Hepatocyte (in vitro differentiated cells): ENCODE measurements around the gene DDIT4L. TPM values are rescaled to one million over a fixed set of nuclear protein-coding genes. Genes with fewer than 3 reads are reported as not detected.
A peak's percentile ranks its signal among the peaks of the same experiment; 100 is the strongest.

Experiments used
- DNase-seq: peaks from one replicate; pipeline ENCODE4 v3.0.0-alpha.2; 2016; ENCODE audit warnings: low spot score
- H2AFZ ChIP-seq: fragments of 200-600 bp; sonication (generic); 2 replicates; pipeline ENCODE4 v1.6.0; 2016; ENCODE audit warnings: antibody characterized with exemption, mild to moderate bottlenecking
- H3K27ac ChIP-seq: fragments of 200-600 bp; sonication (generic); 2 replicates; pipeline ENCODE4 v1.5.1; 2016; ENCODE audit warnings: mild to moderate bottlenecking
- H3K27me3 ChIP-seq: fragments of 200-600 bp; sonication (generic); 2 replicates; pipeline ENCODE4 v1.6.1; 2016
- H3K36me3 ChIP-seq: fragments of 200-600 bp; sonication (generic); replicated peaks from 2 replicates; pipeline ENCODE4 v1.5.1; 2016; ENCODE audit warnings: low read depth; ENCODE audit not compliant: insufficient read depth
- H3K4me1 ChIP-seq: fragments of 200-600 bp; sonication (generic); 2 replicates; pipeline ENCODE4 v1.5.1; 2016; ENCODE audit warnings: mild to moderate bottlenecking, moderate library complexity; ENCODE audit not compliant: insufficient read depth
- H3K4me2 ChIP-seq: fragments of 200-600 bp; sonication (generic); 2 replicates; pipeline ENCODE4 v1.6.0; 2016
- H3K4me3 ChIP-seq: fragments of 200-600 bp; sonication (generic); 2 replicates; pipeline ENCODE4 v1.5.1; 2016; ENCODE audit warnings: mild to moderate bottlenecking
- H3K79me2 ChIP-seq: fragments of 200-600 bp; sonication (generic); 2 replicates; pipeline ENCODE4 v1.6.0; 2017; ENCODE audit warnings: mild to moderate bottlenecking
- H3K9me2 ChIP-seq: fragments of 200-600 bp; sonication (generic); replicated peaks from 2 replicates; pipeline ENCODE4 v1.6.0; 2017; ENCODE audit warnings: mild to moderate bottlenecking; ENCODE audit not compliant: insufficient read depth
- H3K9me3 ChIP-seq: fragments of 200-600 bp; sonication (generic); 2 replicates; pipeline ENCODE4 v1.5.1; 2016; ENCODE audit warnings: low read depth, mild to moderate bottlenecking
- H4K20me1 ChIP-seq: fragments of 200-600 bp; sonication (generic); 2 replicates; pipeline ENCODE4 v1.6.0; 2016; ENCODE audit warnings: mild to moderate bottlenecking; ENCODE audit not compliant: insufficient read depth, poor library complexity, severe bottlenecking
- EZH2 ChIP-seq: fragments of 200-600 bp; sonication (generic); IDR thresholded peaks from 2 replicates; pipeline ENCODE4 v1.6.1; 2016; ENCODE audit warnings: antibody characterized with exemption, mild to moderate bottlenecking, borderline replicate concordance
- EZH2phosphoT487 ChIP-seq: fragments of 200-600 bp; sonication (generic); IDR thresholded peaks from one replicate; pipeline ENCODE4 v1.6.1; 2018; ENCODE audit warnings: antibody characterized with exemption, mild to moderate bottlenecking, low read depth, moderate library complexity; ENCODE audit not compliant: unreplicated experiment, severe bottlenecking
- WGBS: methylation state at CpG from one replicate; pipeline ENCODE4 v1.1.6; 2016; ENCODE audit warnings: low lambda C conversion rate; ENCODE audit errors: missing lambda C conversion rate; 5-methylcytosine and 5-hydroxymethylcytosine counted together
- polyA plus RNA-seq: library from polyadenylated mRNA; unstranded; fragments of >200 nt; fragmentation: Nextera tagmentation; extraction: Ambion mirVana; gene quantifications from 2 replicates; pipeline ENCODE4 v1.2.1, GENCODE V29; 2016
- total RNA-seq: library from RNA; depleted of rRNA; stranded (reverse); fragments of >200 nt; gene quantifications from 2 replicates; pipeline ENCODE4 v1.2.3, GENCODE V29; 2014
- TF ChIP-seq, protein P1 (sequence below): fragments of 200-600 bp; sonication (generic); IDR thresholded peaks from 2 replicates; pipeline ENCODE4 v1.5.1; 2016; ENCODE audit warnings: antibody characterized with exemption, mild to moderate bottlenecking; ENCODE audit not compliant: poor library complexity

DDIT4L gene
- total and polyA plus RNA-seq, 2 experiments from 2014 or later, result 0.64 to 3.6 TPM

DNA sequence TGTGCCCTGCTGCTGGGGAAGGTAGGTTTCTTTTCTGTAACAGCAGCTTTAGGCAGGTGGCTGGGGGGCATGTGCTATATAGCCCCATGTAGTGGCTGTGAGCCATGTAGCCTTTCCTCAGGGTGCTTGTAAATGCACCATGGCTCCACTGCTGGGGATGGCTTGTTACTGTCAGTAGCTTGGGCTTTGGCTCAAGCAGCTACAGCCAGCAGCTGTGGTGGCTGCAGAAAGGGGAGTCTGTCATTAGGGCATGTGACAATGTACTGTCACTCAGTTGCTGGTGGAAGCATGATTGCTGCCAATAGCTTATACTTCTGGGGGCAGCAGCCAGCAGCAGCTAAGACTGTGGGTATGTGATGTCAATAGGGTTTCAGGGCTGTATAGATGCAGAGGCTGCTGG is 33.9 kb upstream of the DDIT4L start:
- TF ChIP-seq, protein P1, sequence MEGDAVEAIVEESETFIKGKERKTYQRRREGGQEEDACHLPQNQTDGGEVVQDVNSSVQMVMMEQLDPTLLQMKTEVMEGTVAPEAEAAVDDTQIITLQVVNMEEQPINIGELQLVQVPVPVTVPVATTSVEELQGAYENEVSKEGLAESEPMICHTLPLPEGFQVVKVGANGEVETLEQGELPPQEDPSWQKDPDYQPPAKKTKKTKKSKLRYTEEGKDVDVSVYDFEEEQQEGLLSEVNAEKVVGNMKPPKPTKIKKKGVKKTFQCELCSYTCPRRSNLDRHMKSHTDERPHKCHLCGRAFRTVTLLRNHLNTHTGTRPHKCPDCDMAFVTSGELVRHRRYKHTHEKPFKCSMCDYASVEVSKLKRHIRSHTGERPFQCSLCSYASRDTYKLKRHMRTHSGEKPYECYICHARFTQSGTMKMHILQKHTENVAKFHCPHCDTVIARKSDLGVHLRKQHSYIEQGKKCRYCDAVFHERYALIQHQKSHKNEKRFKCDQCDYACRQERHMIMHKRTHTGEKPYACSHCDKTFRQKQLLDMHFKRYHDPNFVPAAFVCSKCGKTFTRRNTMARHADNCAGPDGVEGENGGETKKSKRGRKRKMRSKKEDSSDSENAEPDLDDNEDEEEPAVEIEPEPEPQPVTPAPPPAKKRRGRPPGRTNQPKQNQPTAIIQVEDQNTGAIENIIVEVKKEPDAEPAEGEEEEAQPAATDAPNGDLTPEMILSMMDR, result no peak
- no peak for TF ChIP-seq EZH2
- no peak for TF ChIP-seq EZH2phosphoT487
- no peak for DNase-seq
- Histone ChIP-seq H3K79me2 (no peaks in the 10 kb centered on the region), H3K36me3 (no peaks in the 10 kb centered on the region), H3K4me2 (no peak overlapping the region), H4K20me1 (no peaks in the 10 kb centered on the region), H3K4me3 (no peak overlapping the region), H3K27ac (no peak overlapping the region), H3K9me3 (peaks cover 5% of the 10 kb centered on the region), H3K4me1 (no peaks in the 10 kb centered on the region), H2AFZ (no peak overlapping the region), H3K27me3 (no peaks in the 10 kb centered on the region), H3K9me2 (no peaks in the 10 kb centered on the region)

DNA sequence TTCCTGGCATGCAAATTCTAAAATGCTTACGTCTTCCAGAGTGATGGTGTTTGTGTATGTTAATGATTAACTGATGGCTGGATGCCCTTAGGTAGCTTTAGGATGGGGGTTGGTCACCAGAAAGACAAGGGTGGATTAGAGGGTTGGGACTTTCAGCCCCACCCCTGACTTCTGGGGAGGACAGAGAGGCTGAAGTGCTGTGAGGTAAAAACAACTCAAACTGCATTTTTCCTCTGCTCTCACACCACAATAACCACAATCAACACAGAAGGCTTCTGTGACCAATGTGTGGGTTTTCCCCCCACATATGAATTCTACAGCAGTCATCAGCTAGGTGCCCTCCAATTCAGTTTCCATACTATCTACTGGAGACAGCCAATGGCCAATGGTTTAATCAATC is 18.7 kb upstream of the DDIT4L start:
- no peaks in the 10 kb centered on the region for H3K9me3 ChIP-seq
- no peak for TF ChIP-seq EZH2phosphoT487
- TF ChIP-seq EZH2, result no peak
- no peaks in the 10 kb centered on the region for H3K36me3 ChIP-seq
- H2AFZ ChIP-seq, result no peak overlapping the region
- H3K27me3 ChIP-seq, result no peaks in the 10 kb centered on the region
- H4K20me1 ChIP-seq, result no peaks in the 10 kb centered on the region
- H3K79me2 ChIP-seq, result no peaks in the 10 kb centered on the region
- H3K9me2 ChIP-seq, result no peaks in the 10 kb centered on the region
- no peak overlapping the region for H3K4me2 ChIP-seq
- no peak overlapping the region for H3K27ac ChIP-seq
- peak; percentile 10 for DNase-seq
- 43% methylated on average over 1 of the region's 1 CpG for WGBS
- no peaks in the 10 kb centered on the region for H3K4me1 ChIP-seq
- H3K4me3 ChIP-seq, result no peak overlapping the region

DNA sequence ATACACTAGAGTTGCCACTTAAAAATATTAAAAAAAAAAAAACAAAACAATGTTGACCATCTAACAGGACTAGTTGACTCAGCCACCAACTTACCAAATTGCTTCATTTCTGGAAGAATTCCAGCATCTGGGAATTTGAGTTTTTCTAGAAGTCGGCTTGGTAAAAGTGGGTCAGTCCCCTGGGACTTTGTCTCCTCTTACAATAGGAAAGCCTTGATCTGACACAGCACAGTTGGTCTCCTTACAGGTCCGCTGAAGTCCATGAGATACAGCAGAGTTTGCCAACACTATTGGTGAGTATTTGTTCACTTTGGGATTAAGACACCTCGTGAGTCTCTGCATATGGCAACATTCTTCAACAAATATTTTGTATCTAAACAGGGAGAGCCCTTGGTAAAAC is 18.2 kb upstream of the DDIT4L start:
- no peaks in the 10 kb centered on the region for H3K4me1 ChIP-seq
- no peaks in the 10 kb centered on the region for H4K20me1 ChIP-seq
- no peaks in the 10 kb centered on the region for H3K79me2 ChIP-seq
- DNase-seq, result no peak
- no peak overlapping the region for H3K4me3 ChIP-seq
- no peaks in the 10 kb centered on the region for H3K27me3 ChIP-seq
- 69% methylated on average over 3 of the region's 3 CpGs for WGBS
- H3K9me3 ChIP-seq, result no peaks in the 10 kb centered on the region
- no peaks in the 10 kb centered on the region for H3K9me2 ChIP-seq
- no peak overlapping the region for H2AFZ ChIP-seq
- TF ChIP-seq, protein P1, result no peak
- TF ChIP-seq EZH2, result no peak
- no peak for TF ChIP-seq EZH2phosphoT487
- no peak overlapping the region for H3K27ac ChIP-seq
- no peak overlapping the region for H3K4me2 ChIP-seq
- H3K36me3 ChIP-seq, result no peaks in the 10 kb centered on the region

GRCh38 chr4:100206850-100207249 is 16.6 kb upstream of the DDIT4L start:
- Histone ChIP-seq H4K20me1 (no peaks in the 10 kb centered on the region), H3K79me2 (no peaks in the 10 kb centered on the region), H3K4me2 (no peak overlapping the region), H3K4me3 (no peak overlapping the region), H3K27me3 (no peaks in the 10 kb centered on the region), H3K9me2 (no peaks in the 10 kb centered on the region), H3K4me1 (no peaks in the 10 kb centered on the region), H3K27ac (no peak overlapping the region), H2AFZ (no peak overlapping the region), H3K36me3 (no peaks in the 10 kb centered on the region), H3K9me3 (no peaks in the 10 kb centered on the region)
- DNase-seq, result no peak
- no peak for TF ChIP-seq EZH2
- TF ChIP-seq, protein P1, result no peak
- no peak for TF ChIP-seq EZH2phosphoT487
